ENCODE measurements around the gene PISD. TPM values are rescaled to one million over a fixed set of nuclear protein-coding genes. Genes with fewer than 3 reads are reported as not detected.
A peak's percentile ranks its signal among the peaks of the same experiment; 100 is the strongest.

Gene PISD
- total and polyA plus RNA-seq, 9 of the 15 experiments (the other 6 are each of a cell fraction or from before 2014, with no cell fraction given), result 24.5 to 65.9 (median 36.6) TPM

GRCh38 chr22:31683181-31684105 is 21.4 kb upstream of the PISD start:
- ChIA-PET CTCF (ENCODE audit: low intra/inter-chr PET ratio) (no interaction called here), POLR2A (interaction anchor here (0.6 to 0.8 kb wide), 2 partner anchors 18 to 23 kb away, joined by 3 read pairs; no protein-coding TSS in a partner anchor)
- Histone ChIP-seq H3K36me3 (ENCODE audit: control insufficient read depth, insufficient read depth, low read length) (peaks cover 41% of the 10 kb centered on the region; the same call in 2 of the 3 replicates), H3K79me2 (ENCODE audit: control insufficient read depth, insufficient read depth, low read length) (no peaks in the 10 kb centered on the region), H3K4me3 (no peak overlapping the region), H3K27me3 (ENCODE audit: control insufficient read depth in 2 of 2, insufficient read depth in 2 of 2, low read length in 2 of 2) (no peaks in the 10 kb centered on the region), H3K27ac (ENCODE audit: extremely low read depth, low read depth, low read length) (no peak overlapping the region), H2AFZ (ENCODE audit: low read depth, low read length) (no peak overlapping the region), H3K4me2 (ENCODE audit: insufficient read depth, low read length) (no peak overlapping the region), H3K4me1 (replicated peaks in 1 of 2; ENCODE audit: control insufficient read depth in 2 of 2, insufficient read depth in 2 of 2, low read length in 2 of 2) (no peaks in the 10 kb centered on the region; a peak in 1 of 5 replicates), H4K20me1 (replicated peaks; ENCODE audit: control insufficient read depth, insufficient read depth, low read length) (no peaks in the 10 kb centered on the region), H3K9ac (ENCODE audit: insufficient read depth in 1 of 2, low read depth in 2 of 2, low read length in 2 of 2) (no peak overlapping the region), H3K9me3 (replicated peaks; ENCODE audit: control insufficient read depth, insufficient read depth, low read depth, low read length) (no peaks in the 10 kb centered on the region), H3K9me1 (ENCODE audit: control insufficient read depth, insufficient read depth, low read length) (no peaks in the 10 kb centered on the region)
- in situ Hi-C loops (cut with MboI), result no loop called here
- BruUV-seq (replicated peaks), result TSS peak; percentile 21
- no peak for TF ChIP-seq NFYB (IDR thresholded peaks at IDR 0.05; ENCODE audit: extremely low read depth, insufficient read length)
- no peak for TF ChIP-seq HNRNPH1 (optimal IDR thresholded peaks at IDR 0.05; ENCODE audit: low read depth, low read length)
- no peak for TF ChIP-seq ZNF79 (CRISPR knock-in tag; IDR thresholded peaks at IDR 0.05; ENCODE audit: low read depth)
- TF ChIP-seq NR2C1 (IDR thresholded peaks at IDR 0.05), result no peak
- TF ChIP-seq NR2C1 (tag; IDR thresholded peaks at IDR 0.05), result no peak
- TF ChIP-seq ZFP91 (CRISPR knock-in tag; IDR thresholded peaks at IDR 0.05), result no peak
- ATAC-seq, result no peak
- intact Hi-C loops (cut with micrococcal nuclease), result no loop called here
- WGBS (ENCODE audit: insufficient coverage, low coverage, missing lambda C conversion rate), result 80% methylated on average over 11 of the region's 13 CpGs
- no peak for DNase-seq (ENCODE audit: extremely low read depth in 1 of 4, low spot score in 3 of 4)
- FAIRE-seq, result no peak
